Large intestine (tissue), 3 donors: ENCODE data around the gene LZTFL1. TPM values are rescaled to one million over a fixed set of nuclear protein-coding genes. Genes with fewer than 3 reads are reported as not detected.
"Not testable (repeated sequence)": the region's sequence is repeated elsewhere in the genome, so short reads cannot be mapped to it uniquely, and the experiment has no call there.

Experiments used
- DNase-seq, 2 donors: peaks; one replicate each; pipeline versions ENCODE4 v3.0.0 to v3.0.0-alpha.2; 2013
- H3K27ac ChIP-seq: one replicate; pipeline ENCODE4 v1.5.1; 2013; ENCODE audit warnings: low read length
- H3K27me3 ChIP-seq: 2 replicates; pipeline ENCODE4 v1.6.1; 2013; ENCODE audit warnings: low read length; ENCODE audit not compliant: control insufficient read depth, insufficient read depth
- H3K36me3 ChIP-seq: 2 replicates; pipeline ENCODE4 v1.6.1; 2013; ENCODE audit warnings: low read length; ENCODE audit not compliant: control insufficient read depth, insufficient read depth
- H3K4me1 ChIP-seq: one replicate; pipeline ENCODE4 v1.6.1; 2013; ENCODE audit warnings: low read length; ENCODE audit not compliant: control insufficient read depth, insufficient read depth
- H3K4me3 ChIP-seq: one replicate; pipeline ENCODE4 v1.5.1; 2013; ENCODE audit warnings: low read length
- H3K9me3 ChIP-seq: one replicate; pipeline ENCODE4 v1.6.1; 2013; ENCODE audit warnings: mild to moderate bottlenecking, low read depth, low read length, moderate library complexity; ENCODE audit not compliant: control insufficient read depth
- WGBS: methylation state at CpG from one replicate; pipeline ENCODE4 v1.1.5; 2013; ENCODE audit warnings: low lambda C conversion rate; ENCODE audit not compliant: insufficient coverage; 5-methylcytosine and 5-hydroxymethylcytosine counted together
- polyA plus RNA-seq: library from polyadenylated mRNA; unstranded; fragments of 120-200 nt; gene quantifications from one replicate; pipeline ENCODE4 v1.2.1, GENCODE V29; 2013

The LZTFL1 gene
- polyA plus RNA-seq, 1 donor, result 30.6 TPM

DNA sequence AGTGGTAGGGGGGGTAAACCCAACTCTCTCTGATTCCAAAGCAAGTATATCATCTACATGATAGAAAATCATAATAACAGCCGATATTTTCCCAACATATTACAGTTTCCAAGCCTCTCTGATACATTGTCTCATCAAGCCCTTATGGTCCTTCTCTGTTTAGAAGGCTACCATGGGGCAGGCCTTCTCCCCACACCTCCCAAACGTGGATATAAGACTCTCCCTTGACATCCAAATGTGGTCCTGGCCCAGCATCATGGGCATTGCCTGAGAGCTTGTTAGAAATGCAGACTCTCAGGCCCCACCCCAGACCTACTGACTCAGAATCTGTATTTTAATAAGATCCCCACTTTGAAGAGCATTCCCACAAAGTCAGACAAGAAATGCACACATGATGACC is 26.7 kb upstream of the LZTFL1 start:
- DNase-seq, result no peak
- H3K4me1 ChIP-seq, result no peaks in the 10 kb centered on the region
- H3K9me3 ChIP-seq, result no peaks in the 10 kb centered on the region
- H3K36me3 ChIP-seq, result no peaks in the 10 kb centered on the region
- no peaks in the 10 kb centered on the region for H3K27me3 ChIP-seq
- H3K4me3 ChIP-seq, result no peak overlapping the region
- no peak overlapping the region for H3K27ac ChIP-seq
- WGBS, result no CpG with 5 or more reads among the region's 2 CpGs

DNA sequence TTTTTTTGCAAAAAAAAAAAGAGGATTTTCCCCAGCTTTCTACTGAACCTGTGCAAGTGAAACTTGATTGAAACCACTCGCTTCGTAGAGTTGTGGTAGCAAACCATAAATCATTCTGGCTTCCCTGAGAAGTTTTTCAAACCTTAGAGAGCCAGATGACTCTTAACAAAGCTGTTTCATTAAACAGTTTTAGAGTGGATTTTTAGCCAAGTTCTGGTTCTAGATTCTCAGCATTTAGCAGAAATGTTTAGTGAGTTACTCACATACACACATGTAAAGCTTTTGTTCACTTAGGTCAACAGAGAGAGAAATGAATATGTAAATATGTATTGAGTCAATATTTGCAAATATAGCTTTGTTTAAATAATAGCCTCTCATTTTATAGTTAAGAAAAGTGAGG is 26.3 kb upstream of the LZTFL1 start:
- WGBS, result 73% methylated on average over 2 of the region's 2 CpGs
- Histone ChIP-seq H3K9me3 (no peaks in the 10 kb centered on the region), H3K36me3 (no peaks in the 10 kb centered on the region), H3K27ac (no peak overlapping the region), H3K27me3 (no peaks in the 10 kb centered on the region), H3K4me3 (no peak overlapping the region), H3K4me1 (no peaks in the 10 kb centered on the region)
- no peak for DNase-seq

DNA sequence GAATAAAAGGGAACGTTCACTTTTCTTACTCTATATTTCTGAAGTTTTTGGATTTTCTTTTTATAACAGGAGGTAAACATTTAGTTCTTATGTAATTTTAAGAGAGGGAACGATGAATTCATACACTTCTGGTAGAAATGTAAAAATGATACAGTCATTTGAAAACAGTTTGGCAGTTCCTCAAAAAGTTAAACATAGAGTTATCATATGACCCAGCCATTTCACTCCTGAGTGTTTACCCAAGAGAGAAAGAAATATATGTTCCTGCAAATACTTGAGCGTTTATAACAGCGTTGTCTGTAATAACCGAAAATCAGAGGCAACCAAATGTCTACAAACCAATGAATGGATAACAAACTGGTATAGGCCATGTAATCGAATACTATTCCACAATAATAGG is 23.6 kb upstream of the LZTFL1 start:
- DNase-seq, result no peak
- no peaks in the 10 kb centered on the region for H3K9me3 ChIP-seq
- no peak overlapping the region for H3K27ac ChIP-seq
- H3K4me1 ChIP-seq, result peaks cover 16% of the 10 kb centered on the region
- H3K4me3 ChIP-seq, result no peak overlapping the region
- H3K36me3 ChIP-seq, result no peaks in the 10 kb centered on the region
- WGBS, result 100% methylated on average over 1 of the region's 6 CpGs
- no peaks in the 10 kb centered on the region for H3K27me3 ChIP-seq

DNA sequence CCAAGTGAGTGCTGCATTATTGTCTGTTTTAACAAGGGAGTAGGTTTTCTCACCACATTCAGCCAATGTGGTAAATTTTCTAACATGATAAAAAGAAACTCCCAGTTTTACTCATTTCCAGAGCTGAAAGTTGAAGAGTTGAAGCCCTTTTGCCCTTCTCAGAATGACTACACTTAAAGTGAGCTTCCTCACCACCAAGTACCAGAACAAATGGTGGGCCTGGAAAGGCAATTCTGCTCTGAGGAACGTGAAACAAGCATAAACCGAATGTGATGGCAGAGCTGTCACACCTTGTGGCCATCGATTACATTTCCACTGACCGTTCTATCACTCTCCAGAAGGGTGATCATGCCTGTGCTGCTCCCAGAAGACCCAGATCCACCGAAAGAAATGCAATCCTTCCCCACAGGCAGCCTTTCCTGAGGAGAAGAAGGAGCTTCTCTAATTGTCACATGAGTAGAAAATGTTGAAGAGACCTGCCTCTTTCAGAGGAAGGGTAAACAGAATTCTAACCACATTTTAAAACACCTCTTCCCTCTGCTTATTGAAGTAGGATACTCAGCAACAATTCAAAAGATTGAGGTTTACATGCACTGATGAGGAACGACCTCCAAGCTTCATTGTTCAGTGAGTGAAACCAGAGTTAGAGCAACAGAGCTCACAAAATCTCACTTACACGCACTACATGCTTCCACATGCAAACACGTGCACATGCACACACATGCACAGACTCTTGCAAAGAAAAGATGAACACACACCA is 23.0 kb upstream of the LZTFL1 start:
- H3K27ac ChIP-seq, result no peak overlapping the region
- H3K4me1 ChIP-seq, result peaks cover 21% of the 10 kb centered on the region
- no peaks in the 10 kb centered on the region for H3K27me3 ChIP-seq
- no peak overlapping the region for H3K4me3 ChIP-seq
- 69% methylated on average over 2 of the region's 8 CpGs for WGBS
- no peaks in the 10 kb centered on the region for H3K36me3 ChIP-seq
- H3K9me3 ChIP-seq, result no peaks in the 10 kb centered on the region
- DNase-seq, result no peak

DNA sequence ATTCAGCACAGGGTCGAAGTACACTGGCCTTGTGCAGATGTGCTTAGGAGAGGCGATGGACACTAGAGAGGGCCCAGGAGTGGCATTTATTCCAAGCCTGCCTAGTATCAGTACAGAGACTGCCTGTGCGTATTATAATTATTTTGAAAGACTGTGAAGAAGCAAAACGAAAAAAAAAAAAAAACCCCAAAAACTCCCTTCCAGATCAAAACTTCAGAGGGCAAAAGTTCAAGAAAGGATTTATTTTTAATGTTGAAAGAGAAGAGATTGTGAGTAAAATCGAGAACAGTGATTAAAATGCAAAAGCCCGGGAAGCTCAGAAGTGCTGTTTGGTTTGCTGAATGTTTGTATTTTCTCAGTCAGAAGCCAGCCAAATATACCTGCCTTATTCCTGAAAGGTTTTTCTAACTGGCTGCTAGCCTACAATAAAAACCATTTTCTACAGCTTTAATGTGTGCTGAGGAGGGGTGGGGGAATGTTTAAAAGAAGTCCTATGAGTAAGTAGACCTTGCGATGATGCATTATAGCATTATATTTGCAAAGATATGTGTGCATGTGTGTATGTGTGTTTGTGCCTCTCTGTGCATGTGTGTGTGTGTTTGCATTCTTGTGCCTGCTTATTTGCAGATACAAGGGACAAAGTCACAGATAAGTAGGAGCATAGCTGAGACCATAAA is 19.3 kb upstream of the LZTFL1 start:
- peaks cover 22% of the 10 kb centered on the region for H3K4me1 ChIP-seq
- peak; percentile 67 to 87 for DNase-seq
- peak overlapping the region; percentile 39 for H3K27ac ChIP-seq
- H3K36me3 ChIP-seq, result no peaks in the 10 kb centered on the region
- WGBS, result 29% methylated on average over 1 of the region's 7 CpGs
- no peak overlapping the region for H3K4me3 ChIP-seq
- no peaks in the 10 kb centered on the region for H3K9me3 ChIP-seq
- H3K27me3 ChIP-seq, result no peaks in the 10 kb centered on the region

DNA sequence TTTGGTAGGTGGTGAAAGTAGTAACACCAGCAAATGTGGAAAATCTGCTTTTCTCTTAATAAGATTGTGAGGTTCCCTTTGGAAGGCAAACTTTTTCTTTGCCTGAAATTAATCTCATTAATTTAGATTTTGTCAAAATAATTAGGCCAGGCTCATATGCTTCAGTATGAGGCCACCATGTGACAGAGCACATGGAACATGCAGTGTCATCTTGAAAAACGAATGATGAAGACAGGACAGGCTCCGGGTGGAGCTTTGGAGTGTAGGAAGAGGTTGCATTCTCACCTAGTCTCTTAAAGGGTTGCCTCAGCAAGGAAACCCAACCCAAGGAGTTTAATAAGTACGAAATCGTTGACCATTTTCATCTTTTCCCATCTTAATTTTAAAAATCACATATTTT is 18.6 kb upstream of the LZTFL1 start:
- H3K4me3 ChIP-seq, result no peak overlapping the region
- H3K27ac ChIP-seq, result peak overlapping the region; percentile 39
- no peaks in the 10 kb centered on the region for H3K36me3 ChIP-seq
- H3K9me3 ChIP-seq, result no peaks in the 10 kb centered on the region
- WGBS, result 80% methylated on average over 3 of the region's 4 CpGs
- H3K4me1 ChIP-seq, result peaks cover 22% of the 10 kb centered on the region
- DNase-seq, result no peak
- H3K27me3 ChIP-seq, result no peaks in the 10 kb centered on the region

DNA sequence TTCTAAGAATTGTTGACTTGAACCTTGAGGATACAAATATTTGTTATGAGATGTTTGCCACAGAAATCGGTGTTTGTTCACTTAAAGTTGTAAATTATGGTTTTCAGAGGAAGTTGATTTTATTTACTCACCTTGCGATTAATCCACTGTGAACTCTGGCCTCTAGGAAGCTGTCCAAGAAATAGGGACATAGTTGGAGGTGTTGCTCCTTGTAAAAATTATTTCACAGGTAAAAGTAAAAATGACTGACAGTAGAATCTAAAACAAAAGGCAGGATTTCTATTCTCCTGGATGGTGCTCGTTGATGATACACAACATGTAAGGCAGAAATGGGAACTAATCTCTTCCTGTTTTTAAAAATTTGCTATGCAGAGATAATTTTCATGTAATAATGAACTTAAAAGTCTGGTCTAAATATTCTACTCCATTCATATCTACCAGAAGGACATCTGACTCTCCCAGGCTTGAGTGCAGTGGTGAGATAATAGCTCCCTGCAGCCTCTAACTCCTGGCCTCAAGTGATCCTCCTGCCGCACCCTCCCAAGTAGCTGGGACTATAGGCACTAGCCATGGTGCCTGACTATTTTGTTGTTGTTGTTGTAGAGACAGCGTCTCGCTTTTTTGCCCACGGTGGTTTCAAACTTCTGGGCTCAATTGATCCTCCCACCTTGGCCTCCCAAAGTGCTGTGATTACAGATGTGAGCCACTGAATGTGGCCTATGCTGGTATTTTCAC is 17.1 kb upstream of the LZTFL1 start:
- Histone ChIP-seq H3K27me3 (no peaks in the 10 kb centered on the region), H3K4me1 (peaks cover 22% of the 10 kb centered on the region), H3K4me3 (no peak overlapping the region), H3K9me3 (no peaks in the 10 kb centered on the region), H3K36me3 (no peaks in the 10 kb centered on the region), H3K27ac (no peak overlapping the region)
- WGBS, result 100% methylated on average over 1 of the region's 7 CpGs
- no peak for DNase-seq

DNA sequence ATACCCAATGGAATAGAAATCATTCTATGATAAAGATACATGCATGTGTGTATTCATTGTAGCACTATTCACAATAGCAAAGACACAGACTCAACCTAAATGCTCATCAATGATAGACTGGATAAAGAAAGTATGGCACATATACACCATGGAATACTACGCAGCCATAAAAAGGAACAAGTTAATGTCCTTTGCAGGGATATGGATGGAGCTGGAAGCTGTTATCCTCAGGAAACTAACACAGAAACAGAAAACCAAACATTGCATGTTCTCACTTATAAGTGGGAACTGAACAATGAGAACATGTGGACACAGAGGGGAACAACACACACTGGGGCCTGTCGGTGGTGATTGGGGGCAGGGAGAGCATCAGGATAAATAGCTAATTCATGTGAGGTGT is 15.1 kb upstream of the LZTFL1 start:
- H3K27me3 ChIP-seq, H3K36me3 ChIP-seq, DNase-seq, H3K27ac ChIP-seq, H3K9me3 ChIP-seq, H3K4me3 ChIP-seq: not testable (repeated sequence)
- peaks cover 18% of the 10 kb centered on the region for H3K4me1 ChIP-seq
- no CpG with 5 or more reads among the region's 2 CpGs for WGBS

DNA sequence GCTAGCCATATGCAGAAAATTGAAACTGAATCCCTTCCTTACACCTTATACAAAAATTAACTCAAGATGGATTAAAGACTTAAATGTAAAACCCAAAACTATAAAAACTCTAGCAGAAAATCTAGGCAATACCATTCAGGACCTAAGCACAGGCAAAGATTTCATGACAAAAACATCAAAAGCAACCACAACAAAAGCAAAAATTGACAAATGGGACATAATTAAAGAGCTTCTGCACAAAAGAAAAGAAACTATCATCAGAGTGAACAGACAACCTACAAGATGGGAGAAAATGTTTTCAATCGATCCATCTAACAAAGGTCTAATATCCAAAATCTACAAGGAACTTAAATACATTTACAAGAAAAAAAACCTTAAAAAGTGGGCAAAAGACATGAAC is 14.4 kb upstream of the LZTFL1 start:
- peaks cover 13% of the 10 kb centered on the region for H3K4me1 ChIP-seq
- not testable (repeated sequence) for DNase-seq, H3K36me3 ChIP-seq, H3K27ac ChIP-seq, H3K4me3 ChIP-seq, H3K9me3 ChIP-seq, H3K27me3 ChIP-seq
- no CpG with 5 or more reads among the region's 1 CpG for whole genome bisulfite sequencing

DNA sequence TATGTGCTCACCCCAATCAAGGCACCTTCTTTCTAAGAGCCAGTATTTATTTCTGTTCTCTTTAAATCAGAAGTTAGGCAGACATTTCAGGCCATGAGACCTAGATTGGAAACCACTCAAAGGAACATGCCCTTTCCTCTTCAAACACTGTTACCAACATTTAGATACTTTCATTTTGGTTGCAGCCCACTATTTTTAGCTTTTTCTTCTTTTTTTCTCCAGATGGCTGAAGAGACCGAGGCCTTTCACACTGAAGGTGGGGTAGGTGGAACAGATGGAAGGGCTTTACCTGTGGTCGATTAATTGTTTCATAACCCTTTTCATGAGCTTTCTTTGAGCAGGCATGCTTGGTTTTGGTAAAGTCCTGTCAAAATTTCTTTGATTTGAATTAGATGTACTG is 10.9 kb upstream of the LZTFL1 start:
- no peaks in the 10 kb centered on the region for H3K9me3 ChIP-seq
- DNase-seq, result no peak
- H3K36me3 ChIP-seq, result no peaks in the 10 kb centered on the region
- H3K4me3 ChIP-seq, result no peak overlapping the region
- H3K4me1 ChIP-seq, result no peaks in the 10 kb centered on the region
- no CpG with 5 or more reads among the region's 2 CpGs for WGBS
- H3K27ac ChIP-seq, result no peak overlapping the region
- peaks cover 9% of the 10 kb centered on the region for H3K27me3 ChIP-seq
